HG03064 (cell line): ENCODE data around the gene MBD3L3.
"Not testable (repeated sequence)": the region's sequence is repeated elsewhere in the genome, so short reads cannot be mapped to it uniquely, and the experiment has no call there.

Source experiments
- ATAC-seq: cut with Tn5 transposase; IDR thresholded peaks from one replicate; pipeline ENCODE4 v1.9.1; 2021; ENCODE audit warnings: low read depth; ENCODE audit not compliant: unreplicated experiment

Gene MBD3L3

DNA sequence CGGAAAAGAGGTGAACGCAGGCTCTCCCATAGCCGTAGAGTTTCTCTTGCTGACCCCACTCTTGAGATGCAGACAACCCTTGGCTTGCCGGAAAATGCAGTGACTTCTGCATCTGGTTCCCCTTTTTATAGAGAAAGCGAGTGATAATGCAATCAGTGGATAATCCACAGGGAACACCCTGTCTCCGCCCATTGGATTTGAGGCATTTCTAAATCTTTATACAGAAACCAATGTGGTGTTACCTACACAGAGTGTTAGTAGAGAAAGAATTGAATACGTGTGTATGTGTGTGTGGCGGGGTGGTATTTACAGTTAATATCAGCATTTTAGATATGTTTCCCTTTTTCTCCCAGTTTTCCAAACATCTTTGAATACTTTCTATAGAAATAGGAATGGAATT is at the start of gene MBD3L3:
TSS of gene MBD3L3 (minus strand) at position 101 of the 400 bp plus-strand sequence. CDS start at position 30, 71 bp downstream.
- not testable (repeated sequence) for ATAC-seq

DNA sequence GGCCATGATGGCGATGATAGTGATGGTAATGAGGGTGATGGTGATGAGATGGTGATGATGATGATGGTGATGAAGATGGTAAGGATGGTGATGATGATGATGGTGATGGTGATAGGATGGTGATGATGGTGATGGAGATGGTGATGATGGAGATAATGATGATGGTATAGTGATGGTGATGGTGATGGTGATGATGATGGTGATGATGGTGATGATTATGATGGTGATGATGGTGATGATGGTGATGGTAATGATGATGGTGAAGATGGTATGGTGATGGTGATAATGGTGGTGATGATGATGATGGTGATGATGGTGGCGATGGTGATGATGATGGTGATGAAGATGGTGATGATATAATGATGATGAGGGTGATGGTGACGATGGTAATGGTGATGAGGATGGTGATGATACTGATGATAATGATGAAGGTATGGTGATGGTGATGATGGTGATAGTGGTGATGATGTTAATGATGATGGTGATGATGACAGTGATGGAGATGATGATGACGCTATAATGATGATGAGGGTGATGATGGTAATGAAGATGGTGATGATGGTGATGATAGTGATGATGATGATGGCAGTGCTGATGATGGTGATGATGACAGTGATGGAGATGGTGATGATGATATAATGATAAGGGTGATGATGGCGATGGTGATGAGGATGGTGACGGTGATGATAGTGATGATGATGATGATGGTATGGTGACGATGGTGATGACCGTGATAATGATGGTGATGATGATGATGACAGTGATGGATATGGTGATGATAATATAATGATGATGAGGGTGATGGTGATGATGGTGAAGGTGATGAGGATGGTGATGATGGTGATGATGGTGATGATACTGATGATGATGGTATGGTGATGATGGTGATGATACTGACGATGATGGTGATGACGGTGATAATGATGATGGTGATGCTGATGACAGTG is 48.5 kb upstream of the MBD3L3 start:
- no peak for ATAC-seq

DNA sequence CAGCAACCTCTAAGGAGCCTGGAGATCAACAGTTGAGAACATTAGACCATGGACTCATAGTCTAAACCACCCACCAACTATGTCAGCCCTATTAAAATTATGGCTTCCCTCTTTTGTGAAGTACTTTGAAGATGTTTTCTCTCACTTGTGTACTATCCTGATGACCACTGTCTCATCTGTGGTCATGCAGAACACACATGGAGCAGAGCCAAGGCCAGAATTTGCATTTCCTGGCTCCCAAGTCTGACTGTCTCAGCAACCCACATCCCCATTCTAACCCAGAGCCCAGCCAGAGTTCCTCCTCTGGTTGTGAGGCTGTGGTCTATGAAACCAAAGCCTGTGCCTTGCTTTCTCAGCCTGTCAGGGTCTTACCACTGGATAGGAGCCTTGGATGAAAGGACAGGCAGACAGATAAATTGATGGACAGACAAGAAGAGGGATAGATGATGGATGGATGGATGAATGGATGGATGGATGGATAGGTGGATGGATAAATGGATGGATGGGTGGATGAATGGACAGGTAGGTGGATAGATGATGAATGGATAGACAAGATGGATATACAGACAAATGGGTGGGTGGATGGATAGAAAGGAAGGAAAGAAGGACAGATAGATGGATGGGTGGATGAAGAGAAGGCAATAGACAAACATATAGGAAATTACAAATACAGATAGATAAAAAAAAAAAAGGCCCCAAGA is 46.4 kb upstream of the MBD3L3 start:
- ATAC-seq: no peak

DNA sequence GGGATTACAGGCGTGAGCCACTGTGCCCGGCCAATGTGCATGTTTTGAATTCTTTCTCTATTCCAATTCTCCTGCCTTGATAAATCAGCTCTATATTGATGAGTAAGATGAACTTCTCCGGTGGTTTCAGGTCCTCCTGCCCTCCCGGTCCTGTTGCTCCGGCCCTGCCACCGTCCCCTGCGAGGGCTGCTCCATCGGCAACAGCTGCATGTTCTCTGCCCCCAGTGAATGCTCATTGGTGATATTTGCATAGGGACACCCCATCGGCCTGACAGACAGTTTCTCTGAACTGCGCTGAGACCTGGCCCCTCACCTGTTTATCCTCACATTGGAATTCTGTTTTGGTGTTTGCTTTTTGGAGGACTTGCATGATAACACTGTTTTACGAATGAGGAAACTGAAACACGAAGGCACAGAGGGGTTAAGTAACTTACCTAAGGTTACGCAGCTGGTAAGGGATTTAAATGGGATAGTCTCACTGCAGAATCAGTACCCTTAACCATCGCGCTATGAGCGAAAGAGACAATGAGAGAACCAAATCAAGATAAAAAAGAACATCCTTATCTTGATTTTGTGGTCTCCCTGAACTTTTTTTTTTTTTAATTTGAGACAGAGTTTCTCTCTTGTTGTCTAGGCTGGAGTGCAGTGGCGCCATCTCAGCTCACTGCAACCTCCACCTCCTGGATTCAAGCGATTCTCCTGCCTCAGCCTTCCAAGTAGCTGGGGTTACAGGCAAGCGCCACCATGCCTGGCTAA is 43.2 kb upstream of the MBD3L3 start:
- no peak for ATAC-seq

DNA sequence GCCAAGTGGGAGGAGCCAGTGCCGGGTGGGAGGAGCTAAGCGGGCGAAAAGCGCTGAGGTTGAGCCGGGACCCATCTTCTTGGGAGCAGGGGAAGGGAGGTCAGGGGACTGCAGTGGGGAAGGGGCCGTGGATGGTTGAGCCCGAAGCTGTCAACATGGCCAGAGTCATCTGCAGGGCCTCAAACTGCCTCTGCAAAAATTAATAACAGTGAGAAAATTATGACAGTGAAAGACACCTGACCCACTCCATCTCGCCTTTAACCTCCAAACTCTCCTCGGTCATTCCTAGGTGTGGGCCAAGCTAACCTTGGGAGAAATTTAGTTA is 41.1 kb upstream of the MBD3L3 start:
- ATAC-seq: no peak

DNA sequence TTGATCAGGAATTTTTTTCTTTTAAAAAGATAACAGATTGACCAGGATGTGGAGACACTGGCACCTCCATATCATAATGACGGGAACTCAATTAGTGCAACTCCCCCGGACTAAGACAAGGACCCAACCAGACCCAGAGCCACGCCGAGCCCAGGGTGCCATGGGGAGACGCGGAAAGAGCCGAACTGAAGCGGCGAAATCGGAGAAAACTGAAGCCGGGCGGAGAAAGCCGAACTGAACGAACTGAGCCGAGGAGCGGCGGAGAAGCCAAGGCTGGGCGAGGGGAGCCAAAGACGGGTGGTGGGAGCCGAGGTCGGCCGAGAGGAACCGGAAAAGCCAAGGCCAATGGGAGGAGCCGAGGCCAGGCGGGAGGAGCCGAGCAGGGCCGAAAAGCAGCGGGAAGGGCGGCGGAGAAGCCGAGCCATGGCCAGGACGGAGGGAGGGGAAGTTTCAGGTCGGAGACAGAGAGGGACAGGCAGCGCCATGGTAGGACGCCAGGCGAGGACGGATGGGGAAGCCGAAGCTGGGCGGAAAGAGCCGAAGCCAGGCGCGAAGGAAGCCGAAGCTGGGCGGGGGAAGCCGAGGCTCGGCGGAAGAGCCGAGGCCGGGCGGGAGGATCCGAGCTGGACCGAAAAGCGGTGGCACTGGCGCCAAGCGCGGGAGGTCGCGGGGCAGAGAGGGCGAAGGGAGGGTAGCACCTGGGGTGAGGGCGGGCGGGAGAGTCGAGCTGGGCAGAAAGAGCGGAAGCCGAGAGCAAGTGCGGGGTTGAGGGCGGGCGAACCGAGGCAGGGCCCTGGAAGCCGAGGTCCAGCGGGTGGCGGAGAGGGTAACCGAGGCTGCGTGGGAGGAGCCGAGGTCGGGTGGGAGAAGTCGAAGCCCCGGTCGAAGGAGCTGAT is 40.5 kb upstream of the MBD3L3 start:
- ATAC-seq: peak; percentile 73

DNA sequence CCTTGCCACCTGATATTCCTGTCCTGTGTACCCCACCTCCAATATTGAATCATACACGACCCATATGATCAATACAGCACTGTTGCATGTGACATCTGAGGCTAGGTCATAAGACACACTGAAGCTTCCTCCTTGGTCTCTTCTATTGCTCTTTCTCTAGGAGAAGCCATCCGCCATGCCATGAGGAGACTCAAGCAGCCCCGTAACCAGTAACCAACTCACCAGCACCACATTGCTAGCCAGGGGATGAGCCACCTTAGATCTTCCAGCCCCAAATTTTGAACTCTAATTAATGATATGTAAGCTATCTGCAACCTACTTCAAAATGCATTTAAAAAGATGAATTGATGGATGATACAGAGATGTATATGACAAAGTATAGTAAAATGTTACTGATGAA is 39.6 kb upstream of the MBD3L3 start:
- ATAC-seq: no peak

DNA sequence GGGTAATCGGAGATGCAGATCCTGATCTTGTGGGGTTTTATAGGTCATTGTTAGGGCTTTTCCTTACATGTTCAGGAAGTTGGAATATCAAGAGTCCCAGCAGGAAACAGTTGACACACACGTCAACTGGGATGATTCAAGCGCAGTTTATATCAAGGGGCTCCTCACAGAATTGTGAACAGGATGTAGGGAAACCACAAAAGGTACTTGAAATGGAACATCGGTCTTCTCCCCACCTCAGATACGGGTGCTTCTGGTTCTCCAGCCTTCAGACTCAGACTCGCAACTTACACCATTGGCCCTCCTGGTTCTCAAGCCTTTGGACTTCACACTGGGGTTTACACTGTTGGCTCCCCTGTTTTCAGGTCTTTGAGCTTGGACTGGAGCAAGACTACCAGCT is 30.5 kb upstream of the MBD3L3 start:
- no peak for ATAC-seq

DNA sequence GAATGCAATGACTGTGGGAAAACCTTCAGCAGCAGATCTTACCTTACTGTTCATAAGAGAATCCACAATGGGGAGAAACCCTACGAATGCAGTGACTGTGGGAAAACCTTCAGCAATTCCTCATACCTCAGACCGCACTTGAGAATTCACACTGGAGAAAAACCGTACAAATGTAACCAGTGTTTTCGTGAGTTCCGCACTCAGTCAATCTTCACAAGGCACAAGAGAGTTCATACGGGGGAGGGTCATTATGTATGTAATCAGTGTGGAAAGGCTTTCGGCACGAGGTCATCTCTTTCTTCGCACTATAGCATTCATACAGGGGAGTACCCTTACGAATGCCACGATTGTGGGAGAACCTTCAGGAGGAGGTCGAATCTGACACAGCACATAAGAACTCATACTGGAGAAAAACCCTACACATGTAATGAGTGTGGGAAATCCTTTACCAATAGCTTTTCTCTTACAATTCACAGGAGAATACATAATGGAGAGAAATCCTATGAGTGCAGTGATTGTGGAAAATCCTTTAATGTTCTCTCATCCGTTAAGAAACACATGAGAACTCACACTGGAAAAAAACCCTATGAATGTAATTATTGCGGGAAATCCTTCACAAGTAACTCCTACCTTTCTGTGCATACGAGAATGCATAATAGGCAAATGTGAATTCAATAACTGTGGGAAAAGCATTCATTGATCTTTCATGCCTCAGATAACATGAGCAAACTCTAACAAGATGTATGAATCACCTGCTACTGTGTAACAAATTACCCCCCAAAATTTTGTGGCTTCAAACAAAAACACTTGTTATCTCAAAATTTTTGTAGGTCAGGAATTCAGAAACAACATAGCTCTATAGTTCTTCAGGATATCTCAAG is 24.8 kb upstream of the MBD3L3 start:
- no peak for ATAC-seq

DNA sequence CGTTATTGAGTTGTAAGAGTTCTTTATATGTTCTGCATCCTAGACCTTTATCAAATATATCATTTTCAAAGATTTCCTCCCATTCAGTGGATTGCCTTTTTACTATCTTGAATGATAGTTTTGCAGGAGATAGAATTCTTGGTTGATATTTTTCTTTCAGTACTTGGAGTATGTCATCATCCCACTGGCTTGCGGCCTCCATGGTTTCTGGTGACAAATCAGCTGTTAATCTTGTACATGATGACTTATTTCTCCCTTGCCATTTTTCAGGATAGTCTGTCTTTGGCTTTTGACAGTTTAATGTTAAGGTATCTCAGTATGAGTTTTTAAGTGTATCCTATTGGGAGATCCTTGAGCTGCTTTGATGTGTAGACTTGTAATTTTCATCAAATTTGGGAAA is 19.5 kb upstream of the MBD3L3 start:
- no peak for ATAC-seq

DNA sequence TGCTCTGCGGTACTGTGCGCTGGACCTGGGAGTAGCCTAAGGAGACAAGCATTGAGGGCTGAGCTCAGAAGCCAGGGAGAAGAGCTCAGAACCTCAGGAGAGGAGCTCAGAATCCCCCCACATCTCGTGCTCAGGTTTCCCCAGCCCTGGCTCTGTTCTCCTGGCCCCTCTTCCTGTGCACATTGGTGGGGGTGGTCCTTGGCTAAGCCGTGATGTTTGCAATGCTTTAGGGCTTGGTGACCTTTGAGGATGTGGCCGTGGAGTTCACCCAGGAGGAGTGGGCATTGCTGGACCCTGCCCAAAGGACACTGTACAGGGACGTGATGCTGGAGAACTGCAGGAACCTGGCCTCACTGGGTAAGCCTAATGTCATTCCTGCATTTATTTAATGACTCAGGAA is 17.7 kb upstream of the MBD3L3 start:
- no peak for ATAC-seq

DNA sequence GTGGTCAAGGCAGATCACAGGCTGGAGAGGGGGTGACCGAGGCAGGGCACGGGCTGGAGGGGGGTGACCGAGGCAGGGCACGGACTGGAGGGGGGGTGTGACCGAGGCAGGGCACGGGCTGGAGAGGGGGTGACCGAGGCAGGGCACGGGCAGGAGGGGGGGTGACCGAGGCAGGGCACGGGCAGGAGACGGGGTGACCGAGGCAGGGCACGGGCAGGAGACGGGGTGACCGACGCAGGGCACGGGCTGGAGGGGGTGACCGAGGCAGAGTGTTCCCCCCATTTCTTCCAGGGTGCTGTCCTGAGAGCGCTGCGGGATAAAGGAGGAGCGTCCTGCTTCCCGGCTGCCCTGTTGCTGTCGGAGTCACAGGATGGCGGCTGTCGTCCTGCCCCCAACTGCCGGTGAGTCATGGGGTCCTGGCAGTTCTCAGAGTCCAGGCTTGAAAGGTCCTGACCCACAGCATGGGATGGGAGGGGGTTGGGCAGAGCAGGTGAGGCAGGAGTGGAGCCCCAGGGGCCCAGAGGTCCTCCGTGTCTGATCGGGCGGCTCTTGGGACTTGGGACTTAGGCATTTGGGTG is 16.3 kb upstream of the MBD3L3 start:
- ATAC-seq: no peak

DNA sequence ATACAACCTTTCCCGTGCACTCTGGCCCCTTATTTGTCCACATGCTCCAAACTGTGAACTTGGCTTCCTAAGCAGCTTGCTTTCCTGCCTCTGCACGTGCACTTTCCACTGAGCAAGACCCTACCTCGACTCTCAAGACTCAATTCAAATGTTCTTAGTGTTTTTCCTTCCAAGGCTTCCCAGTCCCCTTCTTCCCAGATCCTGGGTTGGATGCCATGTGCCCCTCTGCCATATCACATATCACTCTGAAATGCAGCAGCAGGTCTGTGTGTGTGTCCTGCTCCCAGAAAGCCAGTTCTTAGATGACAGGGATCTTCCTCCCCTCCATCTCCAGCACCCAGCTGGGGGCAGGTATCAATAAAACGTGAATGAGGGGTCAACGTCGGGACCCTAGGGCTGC is 14.1 kb upstream of the MBD3L3 start:
- no peak for ATAC-seq

DNA sequence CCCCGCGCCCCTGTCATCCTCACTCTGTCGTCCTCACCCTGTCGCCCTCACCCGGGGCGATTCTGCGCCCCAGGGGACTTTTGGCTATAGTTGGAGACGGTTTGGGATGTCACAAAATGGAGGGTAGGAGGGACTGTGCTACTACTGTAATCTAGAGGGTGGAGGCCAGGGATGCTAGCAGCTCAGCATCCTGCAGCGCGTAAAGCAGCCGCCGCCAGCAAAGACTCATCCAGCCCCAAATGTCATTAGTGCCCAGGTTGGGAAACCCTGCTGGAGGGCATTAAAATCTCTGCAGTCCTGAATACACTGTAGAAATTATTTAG is 11.4 kb upstream of the MBD3L3 start:
- no peak for ATAC-seq

DNA sequence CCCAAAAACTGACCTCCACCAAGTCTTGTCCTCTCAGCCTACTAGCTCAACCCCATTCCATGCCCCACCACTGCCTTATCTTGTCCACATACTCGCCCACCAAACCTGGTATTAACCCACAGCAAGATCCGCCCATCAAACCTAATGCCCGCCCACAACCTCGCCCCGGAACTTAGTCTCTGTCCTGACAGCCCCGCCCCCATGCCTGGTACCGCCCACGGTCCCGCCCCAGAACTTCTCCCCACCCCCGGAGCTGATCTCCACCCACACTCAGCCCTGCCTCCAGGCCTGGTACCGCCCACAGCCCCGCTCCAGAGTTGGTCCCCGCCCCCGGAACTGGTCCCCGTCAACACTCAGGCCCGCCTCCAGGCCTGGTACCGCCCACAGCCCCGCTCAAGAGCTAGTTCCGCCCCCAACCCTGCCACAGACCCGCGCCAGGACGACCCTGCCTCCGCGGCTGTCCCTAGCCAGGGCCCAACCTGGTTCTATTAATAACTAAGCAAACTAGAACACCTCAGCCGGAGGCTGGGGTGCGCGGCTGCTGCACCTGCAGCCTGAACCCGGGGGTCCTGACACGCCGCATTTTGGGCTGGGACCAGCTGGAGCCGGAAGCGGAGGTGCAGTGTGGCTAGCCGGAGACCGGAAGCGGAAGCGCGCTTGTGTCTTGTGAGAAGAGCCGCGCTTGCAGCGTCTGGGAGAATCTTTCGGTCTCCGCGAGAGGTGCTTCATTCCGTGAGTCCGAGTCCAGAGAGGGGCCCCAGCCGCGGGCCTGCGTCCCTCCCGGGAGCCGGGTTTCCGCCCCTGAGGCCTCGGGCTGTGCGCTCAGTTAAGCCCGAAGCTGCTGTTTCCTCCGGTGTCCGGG is 10.8 kb upstream of the MBD3L3 start, which contains the start of gene ZNF557:
TSS of gene ZNF557 (plus strand) at position 662 of the 862 bp plus-strand sequence. CDS start 5,372 bp downstream, outside the sequence.
- ATAC-seq: peak; percentile 89

DNA sequence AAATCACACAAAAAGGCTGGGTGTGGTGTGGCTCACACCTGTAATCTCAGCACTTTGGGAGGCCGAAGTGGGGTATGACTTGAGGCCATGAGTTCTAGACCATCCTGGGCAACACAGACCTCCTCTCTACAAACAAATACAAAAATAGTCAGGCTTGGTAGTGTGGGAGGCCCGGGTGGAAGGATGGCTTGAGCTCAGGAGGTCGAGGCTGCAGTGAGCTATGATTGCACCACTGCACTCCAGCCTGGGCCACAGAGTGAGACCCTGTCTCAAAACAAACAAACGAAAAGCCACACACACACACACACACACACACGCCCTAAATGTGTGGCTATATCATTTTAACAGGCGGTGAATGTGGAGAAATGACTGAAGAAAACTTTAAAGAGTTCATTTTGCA is 10.1 kb upstream of the MBD3L3 start:
- no peak for ATAC-seq

DNA sequence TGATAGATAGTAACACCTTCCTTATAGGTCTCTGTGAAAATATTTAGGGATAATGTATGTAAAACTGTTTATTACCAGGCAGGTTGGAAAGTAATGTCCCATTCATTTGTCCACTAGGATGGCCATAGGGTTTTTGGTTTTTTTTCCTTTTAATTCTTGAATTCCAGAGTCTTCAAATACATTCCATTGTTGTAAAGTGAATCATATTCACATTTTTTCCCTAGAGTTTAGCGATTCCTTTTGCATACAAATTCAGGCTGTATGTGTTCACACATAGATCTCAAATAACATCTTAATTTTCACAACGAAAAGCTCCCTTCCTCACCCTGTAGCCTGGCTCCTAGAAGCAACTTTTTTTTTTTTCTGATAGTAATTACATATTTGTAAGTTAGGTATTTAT is 9.2 kb upstream of the MBD3L3 start:
- no peak for ATAC-seq

DNA sequence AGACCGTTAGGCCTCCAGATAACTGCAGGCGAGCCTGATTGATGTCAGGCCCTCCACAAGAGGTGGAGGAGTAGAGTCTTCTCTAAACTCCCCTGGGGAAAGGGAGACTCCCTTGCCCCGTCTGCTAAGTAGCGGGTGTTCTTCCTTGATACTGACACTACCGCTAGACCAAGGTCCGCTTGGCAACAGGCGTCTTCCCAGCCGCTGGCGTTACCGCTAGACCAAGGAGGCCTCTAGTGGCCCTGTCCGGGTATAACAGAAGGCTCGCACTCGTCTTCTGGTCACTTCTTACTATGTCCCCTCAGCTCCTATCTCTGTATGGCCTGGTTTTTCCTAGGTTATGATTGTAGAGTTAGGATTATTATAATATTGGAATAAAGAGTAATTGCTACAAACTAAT is 8.6 kb upstream of the MBD3L3 start:
- not testable (repeated sequence) for ATAC-seq
